A549 (cell line): ENCODE results near the gene BNIP3.

Experiments
- BHLHE40 ChIP-seq: IDR thresholded peaks from 2 replicates; pipeline ENCODE4 v1.6.1; 2012; ENCODE audit warnings: low read depth, low read length, inconsistent platforms
- CBX8 ChIP-seq: fragments of 200-600 bp; sonication (generic); IDR thresholded peaks from 2 replicates; pipeline ENCODE4 v1.6.1; 2016
- CHD2 ChIP-seq: fragments of 150-350 bp; IDR thresholded peaks from 2 replicates; pipeline ENCODE4 v1.6.1; 2014; ENCODE audit warnings: low read length; ENCODE audit not compliant: partially characterized antibody
- CTCF ChIP-seq: fragments of >200 bp; sonication (Bioruptor Twin); formaldehyde crosslinking; IDR thresholded peaks from 3 replicates; pipeline ENCODE4 v1.5.1; 2016
- E2F6 ChIP-seq: IDR thresholded peaks from 2 replicates; pipeline ENCODE4 v1.6.1; 2012; ENCODE audit warnings: low read depth, borderline replicate concordance
- EP300 ChIP-seq, 2 experiments: fragments of >200 bp; sonication (Bioruptor Twin); formaldehyde crosslinking; IDR thresholded peaks; 2 replicates in 1 of 2; 3 replicates in 1 of 2; pipeline ENCODE4 v1.6.1; 2016 to 2017
- JUNB ChIP-seq: fragments of >200 bp; sonication (Bioruptor Twin); formaldehyde crosslinking; IDR thresholded peaks from 2 replicates; pipeline ENCODE4 v1.6.1; 2016
- MAZ ChIP-seq: fragments of 150-350 bp; IDR thresholded peaks from 2 replicates; pipeline ENCODE4 v1.6.1; 2014; ENCODE audit warnings: antibody characterized with exemption, low read depth, low read length, borderline replicate concordance
- NR3C1 ChIP-seq: fragments of >200 bp; sonication (Bioruptor Twin); formaldehyde crosslinking; IDR thresholded peaks from 3 replicates; pipeline ENCODE4 v1.6.1; 2017
- POLR2A ChIP-seq: IDR thresholded peaks from 2 replicates; pipeline ENCODE4 v1.6.1; 2012; ENCODE audit warnings: mild to moderate bottlenecking, low read length
- RAD21 ChIP-seq, 2 experiments: fragments of >200 bp in 1 of 2; sonication (Bioruptor Twin) in 1 of 2; formaldehyde crosslinking in 1 of 2; IDR thresholded peaks in 1 of 2; conservative IDR thresholded peaks in 1 of 2; 2 replicates in 1 of 2; 3 replicates in 1 of 2; pipeline ENCODE4 v1.6.1; 2012 to 2018; ENCODE audit warnings: inconsistent platforms in 1 of 2
- TF ChIP-seq, protein P1 (sequence below): fragments of 250-450 bp; sonication (Bioruptor Pico); IDR thresholded peaks from 2 replicates; pipeline ENCODE4 v1.5.0; 2021; ENCODE audit warnings: mild to moderate bottlenecking, moderate library complexity, borderline replicate concordance
- TF ChIP-seq, protein P2 (sequence below): fragments of >200 bp; sonication (Bioruptor Twin); formaldehyde crosslinking; IDR thresholded peaks from 2 replicates; pipeline ENCODE4 v1.6.1; 2016
- TF ChIP-seq, protein P3 (sequence below): fragments of >200 bp; sonication (Bioruptor Twin); formaldehyde crosslinking; IDR thresholded peaks from 3 replicates; pipeline ENCODE4 v1.6.1; 2016

- TF ChIP-seq CTCF (no peak), RAD21 (conservative IDR thresholded peaks at IDR 0.05 in 1 of 2, IDR thresholded peaks at IDR 0.05 in 1 of 2) (no peak), POLR2A (no peak), CBX8 (no peak), NR3C1 (no peak), MAZ (no peak), EP300 (IDR thresholded peaks at IDR 0.05) (no peak), E2F6 (no peak), CHD2 (no peak), JUNB (no peak), BHLHE40 (no peak)
- TF ChIP-seq, protein P1, sequence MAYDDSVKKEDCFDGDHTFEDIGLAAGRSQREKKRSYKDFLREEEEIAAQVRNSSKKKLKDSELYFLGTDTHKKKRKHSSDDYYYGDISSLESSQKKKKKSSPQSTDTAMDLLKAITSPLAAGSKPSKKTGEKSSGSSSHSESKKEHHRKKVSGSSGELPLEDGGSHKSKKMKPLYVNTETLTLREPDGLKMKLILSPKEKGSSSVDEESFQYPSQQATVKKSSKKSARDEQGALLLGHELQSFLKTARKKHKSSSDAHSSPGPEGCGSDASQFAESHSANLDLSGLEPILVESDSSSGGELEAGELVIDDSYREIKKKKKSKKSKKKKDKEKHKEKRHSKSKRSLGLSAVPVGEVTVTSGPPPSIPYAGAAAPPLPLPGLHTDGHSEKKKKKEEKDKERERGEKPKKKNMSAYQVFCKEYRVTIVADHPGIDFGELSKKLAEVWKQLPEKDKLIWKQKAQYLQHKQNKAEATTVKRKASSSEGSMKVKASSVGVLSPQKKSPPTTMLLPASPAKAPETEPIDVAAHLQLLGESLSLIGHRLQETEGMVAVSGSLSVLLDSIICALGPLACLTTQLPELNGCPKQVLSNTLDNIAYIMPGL, result no peak
- TF ChIP-seq, protein P2, sequence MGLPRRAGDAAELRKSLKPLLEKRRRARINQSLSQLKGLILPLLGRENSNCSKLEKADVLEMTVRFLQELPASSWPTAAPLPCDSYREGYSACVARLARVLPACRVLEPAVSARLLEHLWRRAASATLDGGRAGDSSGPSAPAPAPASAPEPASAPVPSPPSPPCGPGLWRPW, result no peak
- TF ChIP-seq, protein P3, sequence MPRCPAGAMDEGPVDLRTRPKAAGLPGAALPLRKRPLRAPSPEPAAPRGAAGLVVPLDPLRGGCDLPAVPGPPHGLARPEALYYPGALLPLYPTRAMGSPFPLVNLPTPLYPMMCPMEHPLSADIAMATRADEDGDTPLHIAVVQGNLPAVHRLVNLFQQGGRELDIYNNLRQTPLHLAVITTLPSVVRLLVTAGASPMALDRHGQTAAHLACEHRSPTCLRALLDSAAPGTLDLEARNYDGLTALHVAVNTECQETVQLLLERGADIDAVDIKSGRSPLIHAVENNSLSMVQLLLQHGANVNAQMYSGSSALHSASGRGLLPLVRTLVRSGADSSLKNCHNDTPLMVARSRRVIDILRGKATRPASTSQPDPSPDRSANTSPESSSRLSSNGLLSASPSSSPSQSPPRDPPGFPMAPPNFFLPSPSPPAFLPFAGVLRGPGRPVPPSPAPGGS, result no peak
Observed at GRCh38 chr10:131970946-131971345, 10.8 kb downstream of the BNIP3 start.
